Esophagus muscularis mucosa (tissue), 3 donors: Measurements from ENCODE around the gene UFD1.

Experiments
- POLR2A ChIP-seq: fragments of 450-650 bp; IDR thresholded peaks from one replicate; pipeline ENCODE4 v1.6.1; 2017; ENCODE audit warnings: antibody characterized with exemption, moderate library complexity, mild to moderate bottlenecking, low read depth
- TF ChIP-seq, protein P1 (sequence below), 3 experiments: fragments of 200-600 bp in 2 of 3; fragments of 450-650 bp in 1 of 3; sonication (generic) in 2 of 3; IDR thresholded peaks; one replicate each; pipeline ENCODE4 v1.5.1; 2017 to 2019; ENCODE audit warnings: antibody characterized with exemption in 3 of 3, mild to moderate bottlenecking in 2 of 3, moderate library complexity in 1 of 3

DNA sequence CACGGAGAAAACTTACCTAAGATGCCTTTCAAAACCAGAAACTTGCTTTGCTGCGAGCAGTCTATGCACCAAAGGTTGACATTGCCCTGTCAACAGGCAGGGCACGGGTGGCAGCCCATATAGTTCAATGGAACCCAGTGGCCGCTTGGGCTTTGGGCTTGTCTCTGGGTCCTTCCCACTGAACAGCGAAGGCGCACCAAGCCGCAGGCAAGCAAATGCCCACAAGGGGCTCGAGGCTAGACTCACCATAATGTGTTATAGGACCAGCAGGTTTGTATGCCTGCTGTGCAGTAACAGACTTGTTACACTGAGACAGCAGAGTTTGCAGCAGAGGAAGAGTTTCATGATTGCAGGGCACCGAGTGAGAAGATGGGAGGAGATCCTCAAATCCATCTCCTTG is 24.9 kb upstream of the UFD1 start:
- TF ChIP-seq, protein P1, sequence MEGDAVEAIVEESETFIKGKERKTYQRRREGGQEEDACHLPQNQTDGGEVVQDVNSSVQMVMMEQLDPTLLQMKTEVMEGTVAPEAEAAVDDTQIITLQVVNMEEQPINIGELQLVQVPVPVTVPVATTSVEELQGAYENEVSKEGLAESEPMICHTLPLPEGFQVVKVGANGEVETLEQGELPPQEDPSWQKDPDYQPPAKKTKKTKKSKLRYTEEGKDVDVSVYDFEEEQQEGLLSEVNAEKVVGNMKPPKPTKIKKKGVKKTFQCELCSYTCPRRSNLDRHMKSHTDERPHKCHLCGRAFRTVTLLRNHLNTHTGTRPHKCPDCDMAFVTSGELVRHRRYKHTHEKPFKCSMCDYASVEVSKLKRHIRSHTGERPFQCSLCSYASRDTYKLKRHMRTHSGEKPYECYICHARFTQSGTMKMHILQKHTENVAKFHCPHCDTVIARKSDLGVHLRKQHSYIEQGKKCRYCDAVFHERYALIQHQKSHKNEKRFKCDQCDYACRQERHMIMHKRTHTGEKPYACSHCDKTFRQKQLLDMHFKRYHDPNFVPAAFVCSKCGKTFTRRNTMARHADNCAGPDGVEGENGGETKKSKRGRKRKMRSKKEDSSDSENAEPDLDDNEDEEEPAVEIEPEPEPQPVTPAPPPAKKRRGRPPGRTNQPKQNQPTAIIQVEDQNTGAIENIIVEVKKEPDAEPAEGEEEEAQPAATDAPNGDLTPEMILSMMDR (IDR thresholded peaks at IDR 0.05): no peak
- TF ChIP-seq POLR2A: no peak
